Measurements from ENCODE around the gene MAP2K6.

Gene MAP2K6

GRCh38 chr17:69579961-69580677 is 165.6 kb downstream of the MAP2K6 start:
- no peak for DNase-seq (ENCODE audit: low read depth)

GRCh38 chr17:69581061-69581961 is 166.8 kb downstream of the MAP2K6 start:
- no peak for DNase-seq (ENCODE audit: low read depth)

GRCh38 chr17:69588316-69588715 is 173.8 kb downstream of the MAP2K6 start:
- DNase-seq (ENCODE audit: low read depth): no peak

GRCh38 chr17:69588827-69589239 is 174.3 kb downstream of the MAP2K6 start:
- DNase-seq (ENCODE audit: low read depth): no peak

GRCh38 chr17:69590671-69591070 is 176.2 kb downstream of the MAP2K6 start:
- no peak for DNase-seq (ENCODE audit: low read depth)

- DNase-seq (ENCODE audit: low read depth): no peak
Observed at GRCh38 chr17:69592692-69593350, 178.3 kb downstream of the MAP2K6 start.

- DNase-seq (ENCODE audit: low read depth): no peak
Observed at GRCh38 chr17:69593351-69593715, 178.8 kb downstream of the MAP2K6 start.

GRCh38 chr17:69593716-69594115 is 179.2 kb downstream of the MAP2K6 start:
- DNase-seq (ENCODE audit: low read depth): no peak

- DNase-seq (ENCODE audit: low read depth): no peak
Observed at GRCh38 chr17:69594641-69595040, 180.1 kb downstream of the MAP2K6 start.

GRCh38 chr17:69596141-69596540 is 181.6 kb downstream of the MAP2K6 start:
- no peak for DNase-seq (ENCODE audit: low read depth)

GRCh38 chr17:69597898-69598692 is 183.6 kb downstream of the MAP2K6 start:
- DNase-seq (ENCODE audit: low read depth): no peak

- DNase-seq (ENCODE audit: low read depth): no peak
Observed at GRCh38 chr17:69602972-69603371, 188.5 kb downstream of the MAP2K6 start.

Measured in stromal cell of bone marrow (primary cell).